SU-DHL-6 (cell line): ENCODE measurements around the gene ZNF440.

Experiments used
- H2AFZ ChIP-seq: fragments of 200-600 bp; sonication (generic); 2 replicates; pipeline ENCODE4 v1.6.1; 2014; ENCODE audit warnings: low read depth, mild to moderate bottlenecking, moderate library complexity, mixed read lengths, antibody characterized with exemption, low read length; ENCODE audit not compliant: severe bottlenecking
- H3F3A ChIP-seq: fragments of 200-600 bp; shearing (Covaris generic); 2 replicates; pipeline ENCODE4 v1.6.0; 2016; ENCODE audit warnings: antibody characterized with exemption, mild to moderate bottlenecking; ENCODE audit not compliant: insufficient read depth
- H3K27ac ChIP-seq: fragments of 200-600 bp; sonication (generic); 2 replicates; pipeline ENCODE4 v1.5.1; 2016; ENCODE audit warnings: low read depth, mild to moderate bottlenecking, low read length, moderate library complexity, mixed read lengths
- H3K27me3 ChIP-seq: fragments of 200-600 bp; sonication (generic), shearing (Covaris generic); 2 replicates; pipeline ENCODE4 v1.6.0; 2014; ENCODE audit warnings: mild to moderate bottlenecking, low read length
- H3K36me3 ChIP-seq: fragments of 200-600 bp; sonication (generic); 2 replicates; pipeline ENCODE4 v1.6.1; 2014; ENCODE audit warnings: mild to moderate bottlenecking, low read length, mixed read lengths
- H3K4me2 ChIP-seq: fragments of 300-600, 200-600 bp; shearing (Covaris generic), sonication (generic); 2 replicates; pipeline ENCODE4 v1.6.0; 2014; ENCODE audit warnings: low read length, low read depth, mild to moderate bottlenecking; ENCODE audit not compliant: poor library complexity, severe bottlenecking
- H3K4me3 ChIP-seq: fragments of 200-600 bp; sonication (generic); 2 replicates; pipeline ENCODE4 v1.5.1; 2014; ENCODE audit warnings: antibody characterized with exemption, low read length, mild to moderate bottlenecking, mixed read lengths; ENCODE audit not compliant: insufficient read depth, poor library complexity, severe bottlenecking
- H3K79me2 ChIP-seq: fragments of 200-600 bp; sonication (generic); 2 replicates; pipeline ENCODE4 v1.6.1; 2014; ENCODE audit warnings: mild to moderate bottlenecking, low read length, moderate library complexity; ENCODE audit not compliant: insufficient read depth
- H3K9ac ChIP-seq: fragments of 200-600 bp; sonication (generic); 2 replicates; pipeline ENCODE4 v1.7.0; 2014; ENCODE audit warnings: mild to moderate bottlenecking, low read length
- H3K9me2 ChIP-seq: fragments of 200-600 bp; sonication (generic); replicated peaks from 2 replicates; pipeline ENCODE4 v1.6.1; 2014; ENCODE audit warnings: low read length; ENCODE audit not compliant: insufficient read depth
- H3K9me3 ChIP-seq: fragments of 200-600 bp; sonication (generic); 2 replicates; pipeline ENCODE4 v1.6.1; 2014; ENCODE audit warnings: low read length, mixed read lengths; ENCODE audit not compliant: insufficient read depth
- H4K20me1 ChIP-seq: fragments of 200-600 bp; sonication (generic); 2 replicates; pipeline ENCODE4 v1.6.1; 2014; ENCODE audit warnings: low read depth, mild to moderate bottlenecking, antibody characterized with exemption, low read length, moderate library complexity, mixed read lengths
- EZH2phosphoT487 ChIP-seq: fragments of 200-600 bp; sonication (generic), shearing (Covaris generic); conservative IDR thresholded peaks from 2 replicates; pipeline ENCODE4 v1.6.1; 2018; ENCODE audit warnings: mild to moderate bottlenecking, antibody characterized with exemption, low read length, moderate library complexity, mixed read lengths
- TF ChIP-seq, protein P1 (sequence below): fragments of 200-600 bp; sonication (generic); IDR thresholded peaks from one replicate; pipeline ENCODE4 v1.5.1; 2017; ENCODE audit warnings: antibody characterized with exemption, mild to moderate bottlenecking, low read length, moderate library complexity; ENCODE audit not compliant: insufficient read depth, poor library complexity, severe bottlenecking

Gene ZNF440

DNA sequence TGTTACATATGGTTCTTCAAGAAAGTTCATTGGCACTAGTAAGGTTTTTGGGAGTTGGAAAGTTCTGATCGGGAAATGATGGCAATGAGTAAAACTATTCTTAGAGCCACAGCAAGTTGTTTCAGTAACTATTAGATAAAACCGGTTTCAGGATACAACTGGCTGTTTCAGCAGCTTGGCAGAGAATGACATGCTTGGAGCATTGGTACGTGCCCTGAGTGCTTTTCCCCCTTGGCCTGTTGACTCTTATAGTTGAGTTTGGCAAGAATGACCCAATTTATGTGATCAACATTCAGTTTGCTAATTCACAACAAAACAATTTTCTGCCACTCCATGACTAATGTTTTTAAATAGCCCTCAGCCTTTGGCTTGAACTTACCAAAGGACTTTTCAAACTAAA is 26.5 kb upstream of the ZNF440 start:
- Histone ChIP-seq H2AFZ (no peak overlapping the region), H3K4me2 (no peak overlapping the region), H3K27me3 (no peaks in the 10 kb centered on the region), H3F3A (no peaks in the 10 kb centered on the region), H3K27ac (no peak overlapping the region), H3K9me2 (no peaks in the 10 kb centered on the region), H3K79me2 (no peaks in the 10 kb centered on the region), H4K20me1 (no peaks in the 10 kb centered on the region), H3K9me3 (peaks cover 39% of the 10 kb centered on the region; the same call in 1 of the 2 replicates), H3K4me3 (no peak overlapping the region), H3K36me3 (peaks cover 12% of the 10 kb centered on the region), H3K9ac (no peak overlapping the region)
- TF ChIP-seq, protein P1, sequence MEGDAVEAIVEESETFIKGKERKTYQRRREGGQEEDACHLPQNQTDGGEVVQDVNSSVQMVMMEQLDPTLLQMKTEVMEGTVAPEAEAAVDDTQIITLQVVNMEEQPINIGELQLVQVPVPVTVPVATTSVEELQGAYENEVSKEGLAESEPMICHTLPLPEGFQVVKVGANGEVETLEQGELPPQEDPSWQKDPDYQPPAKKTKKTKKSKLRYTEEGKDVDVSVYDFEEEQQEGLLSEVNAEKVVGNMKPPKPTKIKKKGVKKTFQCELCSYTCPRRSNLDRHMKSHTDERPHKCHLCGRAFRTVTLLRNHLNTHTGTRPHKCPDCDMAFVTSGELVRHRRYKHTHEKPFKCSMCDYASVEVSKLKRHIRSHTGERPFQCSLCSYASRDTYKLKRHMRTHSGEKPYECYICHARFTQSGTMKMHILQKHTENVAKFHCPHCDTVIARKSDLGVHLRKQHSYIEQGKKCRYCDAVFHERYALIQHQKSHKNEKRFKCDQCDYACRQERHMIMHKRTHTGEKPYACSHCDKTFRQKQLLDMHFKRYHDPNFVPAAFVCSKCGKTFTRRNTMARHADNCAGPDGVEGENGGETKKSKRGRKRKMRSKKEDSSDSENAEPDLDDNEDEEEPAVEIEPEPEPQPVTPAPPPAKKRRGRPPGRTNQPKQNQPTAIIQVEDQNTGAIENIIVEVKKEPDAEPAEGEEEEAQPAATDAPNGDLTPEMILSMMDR = no peak
- TF ChIP-seq EZH2phosphoT487 = no peak

DNA sequence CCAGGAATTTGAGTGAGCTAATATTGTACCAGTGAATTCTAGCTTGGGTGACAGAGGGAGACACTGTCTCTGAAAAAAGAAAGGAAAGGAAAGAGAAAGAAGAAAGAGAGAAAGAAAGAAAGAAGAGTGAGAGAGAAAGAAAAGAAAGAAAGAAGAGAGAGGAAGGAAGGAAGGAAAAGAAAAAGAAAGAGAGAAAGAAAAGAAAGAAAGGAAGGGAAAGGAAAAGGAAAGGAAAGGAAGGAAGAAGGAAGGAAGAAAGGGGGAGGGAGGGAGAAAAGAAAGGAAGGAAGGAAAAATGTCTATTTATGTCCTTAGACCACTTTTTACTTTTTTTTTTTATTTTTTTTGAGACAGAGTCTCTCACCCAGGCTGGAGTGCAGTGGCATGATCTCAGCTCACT is 21.1 kb upstream of the ZNF440 start:
- H3K27me3 ChIP-seq = no peaks in the 10 kb centered on the region
- H3K36me3 ChIP-seq = no peaks in the 10 kb centered on the region
- H3K4me2 ChIP-seq = no peak overlapping the region
- H3K9me2 ChIP-seq = no peaks in the 10 kb centered on the region
- peaks cover 14% of the 10 kb centered on the region; the same call in 1 of the 2 replicates for H3K9me3 ChIP-seq
- no peaks in the 10 kb centered on the region for H3K79me2 ChIP-seq
- no peaks in the 10 kb centered on the region for H4K20me1 ChIP-seq
- no peaks in the 10 kb centered on the region for H3F3A ChIP-seq
- TF ChIP-seq, protein P1 = no peak
- TF ChIP-seq EZH2phosphoT487 = no peak
- H3K9ac ChIP-seq = no peak overlapping the region
- H3K27ac ChIP-seq = no peak overlapping the region
- no peak overlapping the region for H2AFZ ChIP-seq
- H3K4me3 ChIP-seq = no peak overlapping the region

DNA sequence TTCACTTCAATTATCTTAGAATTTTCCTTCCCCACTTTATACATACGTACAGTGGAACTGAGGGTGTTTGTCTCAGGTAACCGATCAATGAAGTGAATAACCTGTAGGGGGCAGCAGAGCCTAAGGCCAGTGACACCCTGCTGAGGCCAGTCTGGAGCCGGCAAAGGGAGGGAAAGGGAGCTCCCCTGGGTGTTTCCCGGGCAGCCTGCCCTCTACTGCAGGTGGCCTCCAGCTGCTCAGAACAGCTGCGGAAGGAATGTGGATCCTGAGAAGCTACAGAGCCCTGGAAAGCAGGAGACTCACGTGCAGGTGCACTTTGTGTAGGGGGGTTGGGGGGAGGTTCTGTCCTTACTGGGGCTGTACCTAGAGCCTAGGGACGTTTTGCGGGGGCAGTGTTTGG is 16.6 kb upstream of the ZNF440 start:
- Histone ChIP-seq H3K36me3 (no peaks in the 10 kb centered on the region), H3K79me2 (no peaks in the 10 kb centered on the region), H4K20me1 (no peaks in the 10 kb centered on the region), H3K4me2 (peak overlapping the region; percentile 9), H3K27me3 (no peaks in the 10 kb centered on the region), H3K4me3 (no peak overlapping the region), H3K27ac (no peak overlapping the region), H3K9me2 (no peaks in the 10 kb centered on the region), H3K9ac (no peak overlapping the region), H3F3A (no peaks in the 10 kb centered on the region), H2AFZ (no peak overlapping the region), H3K9me3 (no peaks in the 10 kb centered on the region)
- TF ChIP-seq, protein P1 = peak; percentile 83
- TF ChIP-seq EZH2phosphoT487 = no peak
